ENCODE data around the gene ZNF683. TPM values are rescaled to one million over a fixed set of nuclear protein-coding genes. Genes with fewer than 3 reads are reported as not detected.

The ZNF683 gene
- total and polyA plus RNA-seq, 2 donors (not counting 1 experiment from before 2014, with no cell fraction given) = not detected

DNA sequence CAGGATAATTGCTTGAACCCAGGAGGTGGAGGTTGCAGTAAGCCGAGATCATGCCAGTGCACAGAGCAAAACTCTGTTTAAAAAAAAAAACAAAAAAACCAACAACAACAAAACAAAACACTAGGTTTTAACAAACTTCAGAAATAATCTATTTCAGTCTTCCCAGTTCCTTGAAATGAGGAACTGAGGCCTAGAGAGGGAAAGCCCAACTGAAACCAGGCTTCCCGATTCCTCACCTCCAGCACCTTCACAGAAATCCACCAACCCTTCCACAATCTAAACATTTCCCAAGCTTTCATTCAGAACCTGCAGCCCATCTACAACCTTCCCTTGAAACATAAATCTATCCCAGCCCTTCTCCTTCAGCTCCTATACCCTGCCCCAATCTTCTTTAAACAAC lies 55.4 kb downstream of the ZNF683 start:
- Histone ChIP-seq H3K79me2 (ENCODE audit: control insufficient read depth, insufficient read depth, low read length) (no peaks in the 10 kb centered on the region), H3K4me1 (ENCODE audit: control insufficient read depth, extremely low read depth, insufficient read depth, low read length) (peaks cover 6% of the 10 kb centered on the region), H2AFZ (ENCODE audit: low read length) (no peak overlapping the region), H3K36me3 (ENCODE audit: control insufficient read depth, insufficient read depth, low read length) (no peaks in the 10 kb centered on the region), H3K9ac (ENCODE audit: insufficient read depth, low read length) (no peak overlapping the region), H3K4me3 (replicated peaks in 1 of 4; ENCODE audit: control extremely low read depth in 1 of 4, insufficient read depth in 1 of 4, low read depth in 3 of 4, low read length in 4 of 4) (no peak overlapping the region), H3K27ac (ENCODE audit: insufficient read depth, low read length) (no peak overlapping the region), H3K27me3 (ENCODE audit: control insufficient read depth, insufficient read depth, low read length) (no peaks in the 10 kb centered on the region), H3K4me2 (ENCODE audit: extremely low read depth, insufficient read depth, low read length) (no peak overlapping the region), H3K9me3 (ENCODE audit: control insufficient read depth, insufficient read depth, low read depth, low read length) (no peaks in the 10 kb centered on the region), H4K20me1 (ENCODE audit: control insufficient read depth, extremely low read depth, insufficient read depth, low read length) (no peaks in the 10 kb centered on the region)
- DNase-seq (ENCODE audit: low read depth in 2 of 2) = no peak
- no peak for TF ChIP-seq EZH2 (IDR thresholded peaks at IDR 0.05; ENCODE audit: low read length, missing control alignments)
- TF ChIP-seq, protein P1, sequence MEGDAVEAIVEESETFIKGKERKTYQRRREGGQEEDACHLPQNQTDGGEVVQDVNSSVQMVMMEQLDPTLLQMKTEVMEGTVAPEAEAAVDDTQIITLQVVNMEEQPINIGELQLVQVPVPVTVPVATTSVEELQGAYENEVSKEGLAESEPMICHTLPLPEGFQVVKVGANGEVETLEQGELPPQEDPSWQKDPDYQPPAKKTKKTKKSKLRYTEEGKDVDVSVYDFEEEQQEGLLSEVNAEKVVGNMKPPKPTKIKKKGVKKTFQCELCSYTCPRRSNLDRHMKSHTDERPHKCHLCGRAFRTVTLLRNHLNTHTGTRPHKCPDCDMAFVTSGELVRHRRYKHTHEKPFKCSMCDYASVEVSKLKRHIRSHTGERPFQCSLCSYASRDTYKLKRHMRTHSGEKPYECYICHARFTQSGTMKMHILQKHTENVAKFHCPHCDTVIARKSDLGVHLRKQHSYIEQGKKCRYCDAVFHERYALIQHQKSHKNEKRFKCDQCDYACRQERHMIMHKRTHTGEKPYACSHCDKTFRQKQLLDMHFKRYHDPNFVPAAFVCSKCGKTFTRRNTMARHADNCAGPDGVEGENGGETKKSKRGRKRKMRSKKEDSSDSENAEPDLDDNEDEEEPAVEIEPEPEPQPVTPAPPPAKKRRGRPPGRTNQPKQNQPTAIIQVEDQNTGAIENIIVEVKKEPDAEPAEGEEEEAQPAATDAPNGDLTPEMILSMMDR (conservative IDR thresholded peaks at IDR 0.05 in 1 of 2, IDR thresholded peaks at IDR 0.05 in 1 of 2; ENCODE audit: low read depth in 1 of 2, low read length in 2 of 2) = no peak

- H3K9ac ChIP-seq (ENCODE audit: insufficient read depth, low read length) = no peak overlapping the region
Observed at GRCh38 chr1:26315874-26316850, 56.4 kb downstream of the ZNF683 start.

GRCh38 chr1:26314501-26314900 lies 58.0 kb downstream of the ZNF683 start:
- no peak for DNase-seq (ENCODE audit: low read depth in 2 of 2)
- no peak overlapping the region for H3K4me2 ChIP-seq (ENCODE audit: extremely low read depth, insufficient read depth, low read length)
- no peaks in the 10 kb centered on the region for H4K20me1 ChIP-seq (ENCODE audit: control insufficient read depth, extremely low read depth, insufficient read depth, low read length)
- no peak overlapping the region for H3K27ac ChIP-seq (ENCODE audit: insufficient read depth, low read length)
- H3K4me1 ChIP-seq (ENCODE audit: control insufficient read depth, extremely low read depth, insufficient read depth, low read length) = no peaks in the 10 kb centered on the region
- no peak overlapping the region for H2AFZ ChIP-seq (ENCODE audit: low read length)
- H3K9me3 ChIP-seq (ENCODE audit: control insufficient read depth, insufficient read depth, low read depth, low read length) = no peaks in the 10 kb centered on the region
- no peak overlapping the region for H3K9ac ChIP-seq (ENCODE audit: insufficient read depth, low read length)
- H3K27me3 ChIP-seq (ENCODE audit: control insufficient read depth, insufficient read depth, low read length) = no peaks in the 10 kb centered on the region
- H3K79me2 ChIP-seq (ENCODE audit: control insufficient read depth, insufficient read depth, low read length) = no peaks in the 10 kb centered on the region
- TF ChIP-seq EZH2 (IDR thresholded peaks at IDR 0.05; ENCODE audit: low read length, missing control alignments) = no peak
- TF ChIP-seq, protein P1 (conservative IDR thresholded peaks at IDR 0.05 in 1 of 2, IDR thresholded peaks at IDR 0.05 in 1 of 2; ENCODE audit: low read depth in 1 of 2, low read length in 2 of 2) = no peak
- H3K4me3 ChIP-seq (replicated peaks in 1 of 4; ENCODE audit: control extremely low read depth in 1 of 4, insufficient read depth in 1 of 4, low read depth in 3 of 4, low read length in 4 of 4) = no peak overlapping the region
- H3K36me3 ChIP-seq (ENCODE audit: control insufficient read depth, insufficient read depth, low read length) = no peaks in the 10 kb centered on the region

More at GRCh38 chr1:26315874-26316850, 56.4 kb downstream of the ZNF683 start:
- H3K4me3 ChIP-seq (replicated peaks in 1 of 4; ENCODE audit: control extremely low read depth in 1 of 4, insufficient read depth in 1 of 4, low read depth in 3 of 4, low read length in 4 of 4) = no peak overlapping the region
- H2AFZ ChIP-seq (ENCODE audit: low read length) = no peak overlapping the region
- no peaks in the 10 kb centered on the region for H3K9me3 ChIP-seq (ENCODE audit: control insufficient read depth, insufficient read depth, low read depth, low read length)
- no peaks in the 10 kb centered on the region for H4K20me1 ChIP-seq (ENCODE audit: control insufficient read depth, extremely low read depth, insufficient read depth, low read length)
- TF ChIP-seq, protein P1 (conservative IDR thresholded peaks at IDR 0.05 in 1 of 2, IDR thresholded peaks at IDR 0.05 in 1 of 2; ENCODE audit: low read depth in 1 of 2, low read length in 2 of 2) = no peak
- TF ChIP-seq EZH2 (IDR thresholded peaks at IDR 0.05; ENCODE audit: low read length, missing control alignments) = no peak
- H3K4me2 ChIP-seq (ENCODE audit: extremely low read depth, insufficient read depth, low read length) = no peak overlapping the region
- peaks cover 3% of the 10 kb centered on the region for H3K4me1 ChIP-seq (ENCODE audit: control insufficient read depth, extremely low read depth, insufficient read depth, low read length)
- no peak for DNase-seq (ENCODE audit: low read depth in 2 of 2)
- no peaks in the 10 kb centered on the region for H3K36me3 ChIP-seq (ENCODE audit: control insufficient read depth, insufficient read depth, low read length)
- no peak overlapping the region for H3K27ac ChIP-seq (ENCODE audit: insufficient read depth, low read length)
- no peaks in the 10 kb centered on the region for H3K79me2 ChIP-seq (ENCODE audit: control insufficient read depth, insufficient read depth, low read length)
- no peaks in the 10 kb centered on the region for H3K27me3 ChIP-seq (ENCODE audit: control insufficient read depth, insufficient read depth, low read length)

Measured in fibroblast of lung (primary cell).